H9 (cell line): ENCODE data around the gene EXOC8. TPM values are rescaled to one million over a fixed set of nuclear protein-coding genes. Genes with fewer than 3 reads are reported as not detected.

Experiments used
- DNase-seq: peaks from one replicate; pipeline ENCODE4 v3.0.0-alpha.2; 2017
- H2AFZ ChIP-seq: one replicate; pipeline ENCODE4 v1.6.1; 2013; ENCODE audit warnings: mild to moderate bottlenecking, low read length, control low read depth, moderate library complexity
- H2AK5ac ChIP-seq: 2 replicates; pipeline ENCODE4 v1.6.1; 2013; ENCODE audit warnings: low read length, control low read depth, mixed read lengths; ENCODE audit not compliant: insufficient read length
- H2BK120ac ChIP-seq: one replicate; pipeline ENCODE4 v1.6.1; 2013; ENCODE audit warnings: low read depth, mild to moderate bottlenecking, low read length, control low read depth, inconsistent platforms; ENCODE audit not compliant: poor library complexity, severe bottlenecking
- H2BK12ac ChIP-seq: 2 replicates; pipeline ENCODE4 v1.6.1; 2013; ENCODE audit warnings: low read length, control low read depth, mixed read lengths, low read depth; ENCODE audit not compliant: insufficient read length
- H2BK15ac ChIP-seq: 2 replicates; pipeline ENCODE4 v1.6.1; 2013; ENCODE audit warnings: low read depth, low read length, control low read depth
- H2BK20ac ChIP-seq: one replicate; pipeline ENCODE4 v1.6.1; 2013; ENCODE audit warnings: low read depth, mild to moderate bottlenecking, low read length, control low read depth, inconsistent platforms; ENCODE audit not compliant: poor library complexity, severe bottlenecking
- H2BK5ac ChIP-seq: 2 replicates; pipeline ENCODE4 v1.6.1; 2013; ENCODE audit warnings: low read length, control low read depth, mixed read lengths; ENCODE audit not compliant: insufficient read length
- H3K14ac ChIP-seq: 2 replicates; pipeline ENCODE4 v1.6.1; 2013; ENCODE audit warnings: low read length, control low read depth; ENCODE audit not compliant: insufficient read depth
- H3K18ac ChIP-seq: 2 replicates; pipeline ENCODE4 v1.6.1; 2013; ENCODE audit warnings: low read depth, mild to moderate bottlenecking, mixed read lengths, low read length, control low read depth; ENCODE audit not compliant: insufficient read length
- H3K23ac ChIP-seq: 2 replicates; pipeline ENCODE4 v1.6.1; 2013; ENCODE audit warnings: low read length, control low read depth, mixed read lengths, low read depth; ENCODE audit not compliant: insufficient read length
- H3K23me2 ChIP-seq: 2 replicates; pipeline ENCODE4 v1.6.1; 2013; ENCODE audit warnings: low read depth, mild to moderate bottlenecking, mixed read lengths, low read length, control low read depth; ENCODE audit not compliant: insufficient read length, poor library complexity, severe bottlenecking
- H3K27ac ChIP-seq: 2 replicates; pipeline ENCODE4 v1.5.1; 2013; ENCODE audit warnings: low read length, control low read depth, mixed read lengths, low read depth; ENCODE audit not compliant: insufficient read length
- H3K27me3 ChIP-seq: 2 replicates; pipeline ENCODE4 v1.6.1; 2013; ENCODE audit warnings: low read length, control low read depth, inconsistent platforms; ENCODE audit not compliant: insufficient read depth
- H3K4ac ChIP-seq: 2 replicates; pipeline ENCODE4 v1.6.1; 2013; ENCODE audit warnings: low read depth, mild to moderate bottlenecking, control low read depth, inconsistent platforms, low read length, moderate library complexity
- H3K4me1 ChIP-seq: 2 replicates; pipeline ENCODE4 v1.6.1; 2013; ENCODE audit warnings: low read length, control low read depth, inconsistent platforms; ENCODE audit not compliant: insufficient read depth
- H3K4me2 ChIP-seq: 2 replicates; pipeline ENCODE4 v1.6.1; 2013; ENCODE audit warnings: low read length, control low read depth, mixed read lengths; ENCODE audit not compliant: insufficient read length, insufficient read depth
- H3K56ac ChIP-seq: 2 replicates; pipeline ENCODE4 v1.6.1; 2013; ENCODE audit warnings: low read depth, mild to moderate bottlenecking, mixed read lengths, low read length, control low read depth; ENCODE audit not compliant: insufficient read length
- H3K79me1 ChIP-seq: 2 replicates; pipeline ENCODE4 v1.6.1; 2013; ENCODE audit warnings: low read depth, mild to moderate bottlenecking, moderate library complexity, low read length, control low read depth, inconsistent platforms; ENCODE audit not compliant: insufficient read depth, poor library complexity, severe bottlenecking
- H3K79me2 ChIP-seq: 2 replicates; pipeline ENCODE4 v1.6.1; 2013; ENCODE audit warnings: low read length, control low read depth, inconsistent platforms; ENCODE audit not compliant: insufficient read depth
- H3K9ac ChIP-seq: 2 replicates; pipeline ENCODE4 v1.6.1; 2013; ENCODE audit warnings: low read length, control low read depth, mixed read lengths; ENCODE audit not compliant: insufficient read length; ENCODE audit errors: extremely low read depth
- H3K9me3 ChIP-seq: one replicate; pipeline ENCODE4 v1.6.1; 2013; ENCODE audit warnings: low read depth, low read length, inconsistent platforms; ENCODE audit not compliant: control insufficient read depth
- H3T11ph ChIP-seq: one replicate; pipeline ENCODE4 v1.6.1; 2013; ENCODE audit warnings: mild to moderate bottlenecking, low read length, control low read depth, inconsistent platforms
- H4K20me1 ChIP-seq: one replicate; pipeline ENCODE4 v1.6.1; 2013; ENCODE audit not compliant: control insufficient read depth, insufficient read length, insufficient read depth
- H4K5ac ChIP-seq: 2 replicates; pipeline ENCODE4 v1.6.1; 2013; ENCODE audit warnings: low read depth, mild to moderate bottlenecking, mixed read lengths, low read length, control low read depth; ENCODE audit not compliant: insufficient read length
- H4K8ac ChIP-seq: replicated peaks from 2 replicates; pipeline ENCODE4 v1.6.1; 2013; ENCODE audit warnings: low read length, control low read depth, mixed read lengths, low read depth; ENCODE audit not compliant: insufficient read length
- H4K91ac ChIP-seq: 2 replicates; pipeline ENCODE4 v1.6.1; 2013; ENCODE audit warnings: low read depth, mild to moderate bottlenecking, moderate library complexity, mixed read lengths, low read length, control low read depth; ENCODE audit not compliant: insufficient read length
- H3K27ac Mint-ChIP-seq, 3 experiments: 2 replicates in 2 of 3; 3 replicates in 1 of 3; pipeline ENCODE4 v1.8.0; 2020 to 2021; ENCODE audit warnings: mixed read lengths in 3 of 3, mild to moderate bottlenecking in 1 of 3, moderate library complexity in 1 of 3
- H3K27me3 Mint-ChIP-seq: 2 replicates; pipeline ENCODE4 v1.8.0; 2021; ENCODE audit warnings: low read depth, mild to moderate bottlenecking, moderate library complexity, mixed read lengths
- H3K36me3 Mint-ChIP-seq, 3 experiments: 2 replicates in 2 of 3; 3 replicates in 1 of 3; pipeline ENCODE4 v1.8.0; 2020 to 2021; ENCODE audit warnings: low read depth in 3 of 3, mixed read lengths in 3 of 3; ENCODE audit not compliant: insufficient read depth in 1 of 3
- H3K4me1 Mint-ChIP-seq, 2 experiments: 2 replicates each; pipeline ENCODE4 v1.8.0; 2020; ENCODE audit warnings: mixed read lengths in 2 of 2
- H3K4me3 Mint-ChIP-seq, 2 experiments: 2 replicates in 1 of 2; 3 replicates in 1 of 2; pipeline ENCODE4 v1.8.0; 2020 to 2021; ENCODE audit warnings: mild to moderate bottlenecking in 2 of 2, mixed read lengths in 2 of 2, moderate library complexity in 1 of 2
- H3K9me3 Mint-ChIP-seq, 2 experiments: 2 replicates in 1 of 2; 3 replicates in 1 of 2; pipeline ENCODE4 v1.8.0; 2020; ENCODE audit warnings: mild to moderate bottlenecking in 2 of 2, mixed read lengths in 2 of 2, moderate library complexity in 1 of 2
- WGBS: extraction: QIAGEN DNeasy Blood & Tissue Kit; methylation state at CpG from one replicate; pipeline ENCODE4 v1.1.7; 2013; ENCODE audit warnings: missing lambda C conversion rate, low lambda C conversion rate, mixed read lengths; ENCODE audit not compliant: insufficient read length; ENCODE audit errors: extremely low coverage; 5-methylcytosine and 5-hydroxymethylcytosine counted together
- total RNA-seq: library from RNA; stranded (reverse); gene quantifications from 2 replicates; pipeline ENCODE4 v1.2.1, GENCODE V29; 2021
- TF ChIP-seq, protein P1 (sequence below): fragments of 200-600 bp; sonication (generic); conservative IDR thresholded peaks from 3 replicates; pipeline ENCODE4 v1.8.0; 2021; ENCODE audit warnings: antibody characterized with exemption, mild to moderate bottlenecking

The EXOC8 gene
- total RNA-seq, 1 experiment from 2014 or later, result 10.8 TPM

DNA sequence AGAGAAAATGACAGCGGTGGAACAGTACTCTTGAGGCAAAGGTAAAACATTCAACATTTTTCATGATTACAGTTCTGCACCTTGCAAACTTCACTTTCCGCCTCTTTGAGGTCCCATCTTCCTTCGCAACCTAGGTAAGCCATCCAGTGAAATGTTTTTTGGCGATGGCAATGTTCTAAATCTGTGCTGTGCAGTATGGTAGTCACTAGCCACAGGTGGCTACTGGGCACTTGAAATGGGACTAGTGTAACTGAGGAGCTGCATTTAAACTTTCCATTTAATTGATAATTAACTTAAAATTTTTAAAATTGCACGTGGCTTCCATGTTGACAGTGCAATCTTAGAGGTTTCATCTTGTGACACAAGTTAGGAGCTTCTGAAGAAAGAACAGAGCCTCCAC, 13.0 kb downstream of the EXOC8 start:
- no peaks in the 10 kb centered on the region for H3K36me3 Mint-ChIP-seq
- no peak overlapping the region for H2BK20ac ChIP-seq
- no peaks in the 10 kb centered on the region for H3K79me2 ChIP-seq
- H3K4me2 ChIP-seq, result no peak overlapping the region
- no peaks in the 10 kb centered on the region for H3K27me3 ChIP-seq
- no peaks in the 10 kb centered on the region for H3K23me2 ChIP-seq
- H4K8ac ChIP-seq, result no peak overlapping the region
- H3K79me1 ChIP-seq, result no peaks in the 10 kb centered on the region
- H3K27me3 Mint-ChIP-seq, result no peaks in the 10 kb centered on the region; the same call in 1 of the 2 replicates
- peaks cover 3 to 4% of the 10 kb centered on the region in 2 experiments; a peak in 3 of 4 replicates for H3K4me1 Mint-ChIP-seq
- WGBS, result no CpG with 5 or more reads among the region's 5 CpGs
- no peak overlapping the region for H3K27ac ChIP-seq
- no peak overlapping the region for H2AFZ ChIP-seq
- no peaks in the 10 kb centered on the region for H3K4me1 ChIP-seq
- TF ChIP-seq, protein P1, sequence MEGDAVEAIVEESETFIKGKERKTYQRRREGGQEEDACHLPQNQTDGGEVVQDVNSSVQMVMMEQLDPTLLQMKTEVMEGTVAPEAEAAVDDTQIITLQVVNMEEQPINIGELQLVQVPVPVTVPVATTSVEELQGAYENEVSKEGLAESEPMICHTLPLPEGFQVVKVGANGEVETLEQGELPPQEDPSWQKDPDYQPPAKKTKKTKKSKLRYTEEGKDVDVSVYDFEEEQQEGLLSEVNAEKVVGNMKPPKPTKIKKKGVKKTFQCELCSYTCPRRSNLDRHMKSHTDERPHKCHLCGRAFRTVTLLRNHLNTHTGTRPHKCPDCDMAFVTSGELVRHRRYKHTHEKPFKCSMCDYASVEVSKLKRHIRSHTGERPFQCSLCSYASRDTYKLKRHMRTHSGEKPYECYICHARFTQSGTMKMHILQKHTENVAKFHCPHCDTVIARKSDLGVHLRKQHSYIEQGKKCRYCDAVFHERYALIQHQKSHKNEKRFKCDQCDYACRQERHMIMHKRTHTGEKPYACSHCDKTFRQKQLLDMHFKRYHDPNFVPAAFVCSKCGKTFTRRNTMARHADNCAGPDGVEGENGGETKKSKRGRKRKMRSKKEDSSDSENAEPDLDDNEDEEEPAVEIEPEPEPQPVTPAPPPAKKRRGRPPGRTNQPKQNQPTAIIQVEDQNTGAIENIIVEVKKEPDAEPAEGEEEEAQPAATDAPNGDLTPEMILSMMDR, result no peak
- H3K56ac ChIP-seq, result no peak overlapping the region
- no peak overlapping the region for H3K9ac ChIP-seq
- no peak for DNase-seq
- no peak overlapping the region for H2BK120ac ChIP-seq
- no peak overlapping the region for H4K91ac ChIP-seq
- H3T11ph ChIP-seq, result no peak overlapping the region
- no peak overlapping the region for H3K4me3 Mint-ChIP-seq
- H3K18ac ChIP-seq, result no peak overlapping the region
- H4K20me1 ChIP-seq, result no peaks in the 10 kb centered on the region
- H3K14ac ChIP-seq, result no peak overlapping the region
- no peak overlapping the region for H3K4ac ChIP-seq
- no peak overlapping the region for H3K27ac Mint-ChIP-seq
- no peaks in the 10 kb centered on the region for H3K9me3 ChIP-seq
- no peak overlapping the region for H2AK5ac ChIP-seq
- H2BK5ac ChIP-seq, result no peak overlapping the region
- H3K9me3 Mint-ChIP-seq, result no peaks in the 10 kb centered on the region
- no peak overlapping the region for H4K5ac ChIP-seq
- no peak overlapping the region for H2BK15ac ChIP-seq
- H2BK12ac ChIP-seq, result no peak overlapping the region
- H3K23ac ChIP-seq, result no peak overlapping the region
